Neuronal stem cell (in vitro differentiated cells): ENCODE measurements around the gene JAKMIP1.

ENCODE experiments used
- DNase-seq: peaks from one replicate; pipeline ENCODE4 v3.0.0-alpha.2; 2013; ENCODE audit warnings: low spot score
- H2AFZ ChIP-seq: one replicate; pipeline ENCODE4 v1.6.1; 2013; ENCODE audit warnings: mild to moderate bottlenecking, low read length, inconsistent platforms
- H2AK5ac ChIP-seq: 2 replicates; pipeline ENCODE4 v1.6.1; 2013; ENCODE audit warnings: low read depth, mild to moderate bottlenecking, inconsistent platforms, low read length, moderate library complexity, mixed read lengths
- H2BK120ac ChIP-seq: 2 replicates; pipeline ENCODE4 v1.6.1; 2013; ENCODE audit warnings: low read depth, mild to moderate bottlenecking, inconsistent platforms, low read length, moderate library complexity, mixed read lengths
- H2BK12ac ChIP-seq: one replicate; pipeline ENCODE4 v1.6.1; 2013; ENCODE audit warnings: low read length, inconsistent platforms
- H2BK15ac ChIP-seq: 2 replicates; pipeline ENCODE4 v1.6.1; 2013; ENCODE audit warnings: mild to moderate bottlenecking, low read length, inconsistent platforms, mixed read lengths
- H2BK5ac ChIP-seq: one replicate; pipeline ENCODE4 v1.6.1; 2013; ENCODE audit warnings: inconsistent platforms, mild to moderate bottlenecking, low read length, moderate library complexity
- H3K14ac ChIP-seq: one replicate; pipeline ENCODE4 v1.6.1; 2013; ENCODE audit warnings: low read length, inconsistent platforms
- H3K18ac ChIP-seq: 2 replicates; pipeline ENCODE4 v1.6.1; 2013; ENCODE audit warnings: low read length, inconsistent platforms
- H3K23ac ChIP-seq: 2 replicates; pipeline ENCODE4 v1.6.1; 2013; ENCODE audit warnings: low read depth, mild to moderate bottlenecking, mixed read lengths, low read length, inconsistent platforms; ENCODE audit not compliant: poor library complexity
- H3K27ac ChIP-seq: replicated peaks from 3 replicates; pipeline ENCODE4 v1.5.1; 2013; ENCODE audit warnings: low read length, inconsistent platforms
- H3K27me3 ChIP-seq, 3 experiments: 2 replicates each; pipeline ENCODE4 v1.6.1; 2013; ENCODE audit warnings: low read length in 3 of 3, mild to moderate bottlenecking in 2 of 3, inconsistent platforms in 1 of 3, low read depth in 1 of 3, mixed read lengths in 1 of 3, moderate library complexity in 1 of 3; ENCODE audit not compliant: control insufficient read depth in 3 of 3, insufficient read depth in 3 of 3
- H3K36me3 ChIP-seq, 2 donors: replicated peaks in 1 of 2; 2 replicates each; pipeline ENCODE4 v1.6.1; 2013; ENCODE audit warnings: low read length in 2 of 2; ENCODE audit not compliant: control insufficient read depth in 2 of 2, insufficient read depth in 2 of 2
- H3K4ac ChIP-seq: 2 replicates; pipeline ENCODE4 v1.6.1; 2013; ENCODE audit warnings: inconsistent platforms, mild to moderate bottlenecking, low read length, moderate library complexity
- H3K4me1 ChIP-seq, 2 donors: 1 replicate in 1 of 2; 2 replicates in 1 of 2; pipeline ENCODE4 v1.6.1; 2013; ENCODE audit warnings: low read length in 2 of 2, low read depth in 1 of 2; ENCODE audit not compliant: control insufficient read depth in 2 of 2, insufficient read depth in 1 of 2
- H3K4me2 ChIP-seq: one replicate; pipeline ENCODE4 v1.6.1; 2013; ENCODE audit warnings: mild to moderate bottlenecking, low read length, inconsistent platforms; ENCODE audit not compliant: insufficient read depth, poor library complexity, severe bottlenecking
- H3K4me3 ChIP-seq, 2 donors: 2 replicates each; pipeline ENCODE4 v1.5.1; 2013; ENCODE audit warnings: low read length in 2 of 2, mild to moderate bottlenecking in 2 of 2, inconsistent platforms in 1 of 2, moderate library complexity in 1 of 2
- H3K79me1 ChIP-seq: one replicate; pipeline ENCODE4 v1.6.1; 2013; ENCODE audit warnings: low read depth, mild to moderate bottlenecking, inconsistent platforms, low read length, moderate library complexity
- H3K9ac ChIP-seq: one replicate; pipeline ENCODE4 v1.6.1; 2013; ENCODE audit warnings: mild to moderate bottlenecking, low read depth, low read length, inconsistent platforms; ENCODE audit not compliant: poor library complexity
- H3K9me3 ChIP-seq, 2 donors: replicated peaks in 1 of 2; 2 replicates each; pipeline versions ENCODE3 to v1.6.1; 2013; ENCODE audit warnings: low read length in 2 of 2, mild to moderate bottlenecking in 2 of 2, inconsistent platforms in 1 of 2, low read depth in 1 of 2, mixed read lengths in 1 of 2, moderate library complexity in 1 of 2; ENCODE audit not compliant: control insufficient read depth in 2 of 2, insufficient read depth in 1 of 2
- H4K8ac ChIP-seq: one replicate; pipeline ENCODE4 v1.6.1; 2013; ENCODE audit warnings: low read depth, mild to moderate bottlenecking, inconsistent platforms, low read length, moderate library complexity
- H4K91ac ChIP-seq: one replicate; pipeline ENCODE4 v1.6.1; 2013; ENCODE audit warnings: low read length, low read depth, mild to moderate bottlenecking, inconsistent platforms; ENCODE audit not compliant: poor library complexity
- WGBS, 2 donors: extraction: QIAGEN DNeasy Blood & Tissue Kit; methylation state at CpG; one replicate each; pipeline ENCODE4 v1.1.7; 2013; ENCODE audit warnings: missing lambda C conversion rate in 2 of 2, mixed read lengths in 1 of 2; ENCODE audit not compliant: insufficient read length in 2 of 2, insufficient replicate concordance in 1 of 2; ENCODE audit errors: extremely low coverage in 2 of 2; 5-methylcytosine and 5-hydroxymethylcytosine counted together

JAKMIP1 gene

DNA sequence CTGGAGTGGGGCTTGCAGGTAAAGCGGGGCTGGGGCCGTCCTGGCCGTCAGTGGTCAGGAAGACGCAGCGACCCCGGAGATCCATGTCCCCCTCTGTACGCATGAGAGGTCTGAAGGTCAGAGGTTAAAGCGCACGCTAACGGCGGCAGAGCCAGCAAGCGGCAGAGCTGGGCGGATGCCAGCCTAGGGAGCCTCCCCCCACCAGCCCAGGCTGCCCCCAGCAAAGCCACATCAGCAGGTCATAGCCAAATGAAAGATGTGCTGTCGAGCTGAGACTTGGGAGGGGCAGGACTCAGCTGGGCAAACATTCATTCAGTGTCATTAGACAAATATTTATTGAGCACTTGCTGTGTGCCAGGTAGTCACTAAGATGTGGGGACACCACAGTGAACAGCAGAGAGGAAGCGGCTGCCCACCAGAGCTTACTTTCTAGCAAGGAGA is 593 bp upstream of the JAKMIP1 start:
- Histone ChIP-seq H3K18ac (peak overlapping the region; percentile 88), H3K27me3 (peaks cover 0 to 55% (median 7%) of the 10 kb centered on the region in 3 experiments)

DNA sequence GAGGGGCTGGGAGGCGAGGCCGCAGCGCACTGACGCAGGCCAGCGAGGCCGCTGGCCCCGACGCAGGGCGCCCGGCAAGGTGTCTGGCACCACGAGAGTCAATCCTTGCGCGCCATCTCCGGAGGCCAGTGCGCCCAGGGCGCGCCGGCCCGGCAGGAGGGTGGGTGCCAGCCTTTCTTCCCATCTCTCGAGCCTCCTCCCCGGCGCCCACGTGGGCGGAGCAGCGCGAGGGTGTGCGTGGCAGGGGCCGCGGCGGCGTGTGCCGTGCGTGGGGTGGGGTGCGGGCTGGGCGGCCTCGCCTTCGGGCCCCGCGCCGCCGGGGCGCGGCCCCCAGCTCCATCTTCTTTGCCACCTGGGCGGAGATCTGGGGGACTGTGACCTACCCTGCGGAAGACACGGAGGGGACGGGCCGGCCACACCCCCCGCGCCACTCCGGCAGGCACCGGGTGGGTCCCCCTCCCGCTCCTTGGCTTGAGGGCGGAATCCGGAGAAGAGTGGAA is 877 bp downstream of the JAKMIP1 start:
- H2BK5ac ChIP-seq, result no peak overlapping the region
- peak overlapping the region; percentile 98 for H2AFZ ChIP-seq
- H2BK15ac ChIP-seq, result peak overlapping the region; percentile 34
- no CpG with 5 or more reads among the region's 55 CpGs for WGBS, 2 donors
- no peak overlapping the region for H3K14ac ChIP-seq
- no peak for DNase-seq
- H3K27ac ChIP-seq, result no peak overlapping the region
- H3K9ac ChIP-seq, result peak overlapping the region; percentile 84
- no peaks in the 10 kb centered on the region for H3K36me3 ChIP-seq
- no peak overlapping the region for H4K8ac ChIP-seq
- H3K4me3 ChIP-seq, result peak overlapping the region in 1 of 2 donors; percentile 86
- peak overlapping the region; percentile 77 for H2AK5ac ChIP-seq
- no peak overlapping the region for H2BK12ac ChIP-seq
- H4K91ac ChIP-seq, result no peak overlapping the region
- no peak overlapping the region for H3K4ac ChIP-seq
- H3K18ac ChIP-seq, result peak overlapping the region; percentile 83
- peaks cover 3 to 15% of the 10 kb centered on the region in 2 donors for H3K4me1 ChIP-seq
- H3K4me2 ChIP-seq, result peak overlapping the region; percentile 98
- H3K23ac ChIP-seq, result peak overlapping the region; percentile 85
- H3K79me1 ChIP-seq, result no peaks in the 10 kb centered on the region
- peaks cover 3 to 5% of the 10 kb centered on the region in 2 donors for H3K9me3 ChIP-seq
- H2BK120ac ChIP-seq, result peak overlapping the region; percentile 35
- peaks cover 0 to 67% (median 7%) of the 10 kb centered on the region in 3 experiments for H3K27me3 ChIP-seq

More for the DNA sequence above, 593 bp upstream of the JAKMIP1 start:
- Histone ChIP-seq H2BK15ac (peak overlapping the region; percentile 38), H2AK5ac (peak overlapping the region; percentile 8), H3K36me3 (no peaks in the 10 kb centered on the region), H3K23ac (peak overlapping the region; percentile 74), H3K27ac (no peak overlapping the region), H2BK12ac (no peak overlapping the region), H3K14ac (peak overlapping the region; percentile 39), H2BK5ac (peak overlapping the region; percentile 96), H3K79me1 (no peaks in the 10 kb centered on the region), H2AFZ (peak overlapping the region; percentile 89), H3K4me1 (peaks cover 3 to 15% of the 10 kb centered on the region in 2 donors), H3K4me2 (peak overlapping the region; percentile 97), H3K9ac (peak overlapping the region; percentile 78), H4K8ac (no peak overlapping the region), H3K9me3 (peaks cover 3 to 5% of the 10 kb centered on the region in 2 donors), H3K4me3 (peak overlapping the region; percentile 37 to 87), H3K4ac (no peak overlapping the region), H4K91ac (no peak overlapping the region), H2BK120ac (no peak overlapping the region)
- no CpG with 5 or more reads among the region's 15 CpGs for WGBS, 2 donors
- no peak for DNase-seq

DNA sequence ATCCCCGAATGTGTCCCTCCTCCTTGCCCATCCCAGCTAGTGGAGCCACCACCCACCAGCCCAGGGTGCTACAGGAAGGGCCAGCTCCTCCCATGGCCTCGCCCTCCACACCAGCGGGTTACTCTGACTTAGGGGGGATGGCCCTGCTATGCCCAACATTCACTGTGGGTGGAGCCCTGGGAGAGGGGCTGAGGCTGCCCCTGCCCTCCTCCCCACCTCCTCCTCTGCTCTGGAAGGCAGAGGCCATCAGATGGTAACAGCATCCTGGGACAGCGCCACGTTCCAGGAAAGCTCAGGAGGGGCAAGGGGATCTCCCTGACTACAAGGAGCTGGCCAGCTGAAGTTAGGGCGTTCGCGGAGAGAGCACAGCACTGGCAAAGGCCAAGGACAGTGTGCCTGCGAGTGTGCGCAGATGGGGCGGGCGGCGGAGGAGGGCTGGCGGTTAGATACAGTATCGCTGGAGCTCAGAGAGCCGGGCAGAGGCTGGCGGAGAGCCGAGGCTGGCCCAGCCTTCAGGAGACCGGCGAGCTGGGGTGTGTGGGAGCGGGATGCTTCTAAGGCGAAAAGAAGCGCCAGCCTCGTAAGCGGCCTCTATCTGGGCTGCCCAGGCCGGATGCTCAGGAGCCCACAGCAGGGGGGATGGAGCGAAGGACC is 1.5 kb downstream of the JAKMIP1 start:
- H3K9ac ChIP-seq, result peak overlapping the region; percentile 84
- peaks cover 3 to 5% of the 10 kb centered on the region in 2 donors for H3K9me3 ChIP-seq
- H2AK5ac ChIP-seq, result no peak overlapping the region
- DNase-seq, result peak; percentile 37
- H3K36me3 ChIP-seq, result no peaks in the 10 kb centered on the region
- no peaks in the 10 kb centered on the region for H3K79me1 ChIP-seq
- H3K4ac ChIP-seq, result no peak overlapping the region
- H3K4me2 ChIP-seq, result peak overlapping the region; percentile 98
- H3K4me3 ChIP-seq, result peak overlapping the region in 1 of 2 donors; percentile 86
- peak overlapping the region; percentile 85 for H3K23ac ChIP-seq
- H3K4me1 ChIP-seq, result peaks cover 3 to 15% of the 10 kb centered on the region in 2 donors
- no peak overlapping the region for H4K91ac ChIP-seq
- H2BK12ac ChIP-seq, result no peak overlapping the region
- H2BK5ac ChIP-seq, result no peak overlapping the region
- H3K14ac ChIP-seq, result no peak overlapping the region
- no peak overlapping the region for H3K27ac ChIP-seq
- H2AFZ ChIP-seq, result peak overlapping the region; percentile 98
- H4K8ac ChIP-seq, result no peak overlapping the region
- peaks cover 0 to 72% (median 7%) of the 10 kb centered on the region in 3 experiments for H3K27me3 ChIP-seq
- no CpG with 5 or more reads among the region's 27 CpGs for WGBS, 2 donors
- peak overlapping the region; percentile 35 for H2BK120ac ChIP-seq
- H2BK15ac ChIP-seq, result no peak overlapping the region
- peak overlapping the region; percentile 83 for H3K18ac ChIP-seq

DNA sequence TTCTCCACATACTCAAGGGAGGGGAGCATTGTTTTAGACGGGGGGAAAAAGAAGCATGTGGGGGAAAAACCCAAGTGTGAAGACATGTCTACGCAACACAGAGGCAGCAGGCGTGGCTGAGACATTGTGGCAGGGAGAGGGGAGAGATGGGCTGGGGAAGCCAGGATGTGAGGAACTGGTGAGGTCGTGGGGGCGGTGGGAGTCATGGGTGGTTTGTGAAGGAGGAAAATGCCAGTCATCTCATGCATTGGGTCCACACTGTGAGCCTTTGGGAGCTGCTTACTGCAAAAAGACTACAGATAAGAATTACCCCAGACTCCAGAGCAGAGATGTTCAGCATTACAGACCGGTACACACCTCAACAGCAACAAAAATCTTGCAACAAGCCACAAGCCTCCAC is 2.1 kb downstream of the JAKMIP1 start:
- Histone ChIP-seq H2AFZ (no peak overlapping the region), H3K79me1 (no peaks in the 10 kb centered on the region), H3K23ac (no peak overlapping the region), H3K4me1 (peaks cover 3 to 15% of the 10 kb centered on the region in 2 donors), H3K18ac (no peak overlapping the region), H3K9me3 (peaks cover 3 to 5% of the 10 kb centered on the region in 2 donors), H2BK15ac (no peak overlapping the region), H3K9ac (no peak overlapping the region), H3K4me2 (no peak overlapping the region), H2BK12ac (no peak overlapping the region), H3K27ac (no peak overlapping the region), H4K8ac (no peak overlapping the region), H3K14ac (no peak overlapping the region), H3K36me3 (no peaks in the 10 kb centered on the region), H3K4ac (no peak overlapping the region), H4K91ac (no peak overlapping the region), H2BK120ac (no peak overlapping the region), H3K4me3 (no peak overlapping the region), H2AK5ac (no peak overlapping the region), H3K27me3 (peaks cover 0 to 78% (median 7%) of the 10 kb centered on the region in 3 experiments), H2BK5ac (no peak overlapping the region)
- DNase-seq, result no peak
- no CpG with 5 or more reads among the region's 6 CpGs for WGBS, 2 donors
